ENCODE data around the gene KDELR1.

GRCh38 chr19:48418317-48419064 is 27.1 kb upstream of the KDELR1 start:
- TF ChIP-seq, protein P1, sequence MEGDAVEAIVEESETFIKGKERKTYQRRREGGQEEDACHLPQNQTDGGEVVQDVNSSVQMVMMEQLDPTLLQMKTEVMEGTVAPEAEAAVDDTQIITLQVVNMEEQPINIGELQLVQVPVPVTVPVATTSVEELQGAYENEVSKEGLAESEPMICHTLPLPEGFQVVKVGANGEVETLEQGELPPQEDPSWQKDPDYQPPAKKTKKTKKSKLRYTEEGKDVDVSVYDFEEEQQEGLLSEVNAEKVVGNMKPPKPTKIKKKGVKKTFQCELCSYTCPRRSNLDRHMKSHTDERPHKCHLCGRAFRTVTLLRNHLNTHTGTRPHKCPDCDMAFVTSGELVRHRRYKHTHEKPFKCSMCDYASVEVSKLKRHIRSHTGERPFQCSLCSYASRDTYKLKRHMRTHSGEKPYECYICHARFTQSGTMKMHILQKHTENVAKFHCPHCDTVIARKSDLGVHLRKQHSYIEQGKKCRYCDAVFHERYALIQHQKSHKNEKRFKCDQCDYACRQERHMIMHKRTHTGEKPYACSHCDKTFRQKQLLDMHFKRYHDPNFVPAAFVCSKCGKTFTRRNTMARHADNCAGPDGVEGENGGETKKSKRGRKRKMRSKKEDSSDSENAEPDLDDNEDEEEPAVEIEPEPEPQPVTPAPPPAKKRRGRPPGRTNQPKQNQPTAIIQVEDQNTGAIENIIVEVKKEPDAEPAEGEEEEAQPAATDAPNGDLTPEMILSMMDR (IDR thresholded peaks at IDR 0.05), result no peak
- TF ChIP-seq POLR2A (IDR thresholded peaks at IDR 0.05), result no peak
